Motor neuron (in vitro differentiated cells): ENCODE results near the gene FUCA1. TPM values are rescaled to one million over a fixed set of nuclear protein-coding genes. Genes with fewer than 3 reads are reported as not detected.
A peak's percentile ranks its signal among the peaks of the same experiment; 100 is the strongest.
"Not testable (repeated sequence)": the region's sequence is repeated elsewhere in the genome, so short reads cannot be mapped to it uniquely, and the experiment has no call there.

ENCODE experiments used
- ATAC-seq, 8 experiments: fragments of 200-7000 bp; cut with Tn5 transposase; replicated peaks in 6 of 8; 2 replicates each; pipeline ENCODE4 v1.8.0; 2021; ENCODE audit warnings: mild to moderate bottlenecking in 8 of 8, moderate library complexity in 8 of 8
- H3K27ac ChIP-seq, 2 donors: fragments of 250-450 bp; sonication (Bioruptor Pico); 2 replicates each; pipeline ENCODE4 v1.9.0; 2021; ENCODE audit warnings: antibody characterized with exemption in 2 of 2, mild to moderate bottlenecking in 2 of 2, moderate library complexity in 1 of 2
- H3K4me1 ChIP-seq, 2 donors: fragments of 250-450 bp; sonication (Bioruptor Pico); replicated peaks in 1 of 2; 2 replicates each; pipeline ENCODE4 v1.6.1; 2021; ENCODE audit warnings: antibody characterized with exemption in 2 of 2, mild to moderate bottlenecking in 2 of 2, moderate library complexity in 1 of 2
- H3K4me3 ChIP-seq, 5 donors: fragments of 250-450 bp; sonication (Bioruptor Pico); 2 replicates each; pipeline ENCODE4 v1.9.0; 2021; ENCODE audit warnings: antibody characterized with exemption in 5 of 5, mild to moderate bottlenecking in 5 of 5, moderate library complexity in 4 of 5
- WGBS, 10 experiments: fragments of 450-650 bp; shearing (Covaris generic); methylation state at CpG; one replicate each; pipeline ENCODE4 v1.0.0; 2022; 5-methylcytosine and 5-hydroxymethylcytosine counted together
- in situ Hi-C, 9 experiments: fragments of 400-800 bp; cut with MboI; loops; one replicate each; pipeline ENCODE4 v1.15.0; 2021; ENCODE audit warnings: low sequenced_read_pairs in 9 of 9, low pct_unique_long_range_greater_than_20kb in 2 of 9; ENCODE audit not compliant: unreplicated experiment in 9 of 9
- total RNA-seq, 8 experiments: library from RNA; unstranded; fragments of 300-600 nt; gene quantifications; 2 replicates each; pipeline versions ENCODE4 v1.2.3 to v1.2.4, GENCODE V29; 2022

FUCA1 gene
- total RNA-seq, 8 experiments from 2014 or later = 6.5 to 23.1 (median 18.9) TPM

DNA sequence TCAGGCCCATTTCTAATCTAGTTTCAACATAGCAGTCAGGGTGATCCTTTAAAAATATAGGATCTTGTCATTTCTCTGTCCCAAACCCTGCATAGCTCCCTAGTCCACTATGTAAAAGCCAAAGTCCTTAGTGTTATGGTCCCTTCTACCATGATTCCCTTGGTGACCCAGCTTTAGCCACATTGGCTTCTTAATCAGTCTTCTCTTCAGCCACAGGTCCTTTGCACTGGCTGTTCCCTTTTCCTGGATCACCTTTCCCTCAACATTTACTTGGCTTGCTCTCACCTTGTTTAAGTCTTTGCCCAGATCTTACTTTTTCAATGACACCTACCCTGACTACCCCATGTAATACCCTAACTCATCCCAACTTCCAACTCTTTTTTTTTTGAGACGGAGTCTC is 11.7 kb upstream of the FUCA1 start:
- 75 to 86% (median 80%) methylated on average over 1 of the region's 1 CpG; no CpG with 5 or more reads in 6 of the 10 experiments for WGBS, 10 experiments
- no peaks in the 10 kb centered on the region for H3K4me1 ChIP-seq
- H3K27ac ChIP-seq = no peak overlapping the region
- in situ Hi-C loops = no loop called here
- no peak overlapping the region for H3K4me3 ChIP-seq
- ATAC-seq = no peak

DNA sequence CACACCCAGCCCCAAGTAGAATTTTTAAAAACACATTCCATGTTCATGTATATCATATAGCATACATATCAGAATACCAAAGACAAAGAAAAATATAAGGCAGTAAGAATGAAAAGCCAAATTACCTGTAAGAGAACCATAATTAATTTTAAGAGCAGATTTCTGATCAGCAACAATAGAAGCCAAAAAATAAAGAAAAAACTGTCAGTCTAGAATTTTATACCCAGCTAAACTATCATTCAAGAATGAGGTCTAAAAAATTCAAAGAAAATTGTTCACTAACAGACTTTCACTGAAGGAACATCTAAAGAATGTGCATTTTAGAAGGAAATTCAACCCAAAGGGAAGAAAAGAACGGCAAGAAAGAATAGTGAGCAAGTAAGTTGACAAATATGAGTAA is 10.6 kb upstream of the FUCA1 start:
- Histone ChIP-seq H3K4me1 (no peaks in the 10 kb centered on the region), H3K4me3 (no peak overlapping the region), H3K27ac (no peak overlapping the region)
- no peak for ATAC-seq
- in situ Hi-C loops = no loop called here
- 0 to 82% (median 50%) methylated on average over 1 of the region's 1 CpG for WGBS, 10 experiments

DNA sequence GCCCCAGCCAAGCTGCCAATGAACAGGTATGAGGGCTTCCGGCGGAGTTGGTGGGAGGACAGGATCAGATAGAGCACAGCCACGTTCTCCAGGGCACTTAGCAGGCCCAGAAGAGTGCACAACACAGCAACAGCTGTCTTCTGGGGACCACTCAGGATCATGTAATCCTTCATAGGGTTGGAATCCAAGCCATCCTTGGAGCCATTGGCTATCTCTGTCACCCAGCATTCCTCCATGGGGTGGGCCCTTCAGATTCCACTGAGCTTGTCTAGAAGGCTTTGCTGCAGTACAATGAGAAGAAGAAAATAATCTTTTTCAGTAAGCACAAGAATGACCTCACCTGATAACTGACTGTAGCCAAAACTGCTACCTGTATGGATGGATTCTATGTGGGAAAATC is 7.3 kb upstream of the FUCA1 start:
- in situ Hi-C loops = no loop called here
- ATAC-seq = no peak
- Histone ChIP-seq H3K4me3 (no peak overlapping the region), H3K4me1 (no peaks in the 10 kb centered on the region), H3K27ac (no peak overlapping the region)
- 40 to 66% (median 63%) methylated on average over 3 of the region's 3 CpGs; no CpG with 5 or more reads in 7 of the 10 experiments for WGBS, 10 experiments

DNA sequence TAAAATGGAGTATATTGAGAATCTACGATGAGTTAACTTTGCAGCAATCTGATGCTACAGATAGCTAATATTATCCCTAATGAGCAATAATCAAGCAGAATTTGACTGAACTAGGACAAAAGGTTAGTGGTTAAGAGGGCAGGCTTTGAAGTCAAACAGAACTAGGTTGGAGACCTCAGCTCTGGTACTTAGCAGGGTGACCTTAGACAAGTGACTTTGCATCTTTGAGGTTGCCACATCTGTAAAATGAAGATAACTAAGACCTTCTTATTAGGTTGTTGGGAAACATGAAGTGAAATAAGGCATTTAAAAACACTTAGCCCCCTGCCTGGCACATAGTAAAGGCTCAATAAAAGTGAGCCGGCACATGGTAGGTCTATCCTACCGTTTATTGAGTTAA is 4.3 kb upstream of the FUCA1 start:
- Histone ChIP-seq H3K4me3 (no peak overlapping the region), H3K4me1 (peaks cover under 1 to 1% of the 10 kb centered on the region in 2 donors), H3K27ac (no peak overlapping the region)
- no peak for ATAC-seq
- in situ Hi-C loops = no loop called here
- 67 to 100% (median 82%) methylated on average over 1 to 3 of the region's 3 CpGs; no CpG with 5 or more reads in 1 of the 10 experiments for WGBS, 10 experiments

DNA sequence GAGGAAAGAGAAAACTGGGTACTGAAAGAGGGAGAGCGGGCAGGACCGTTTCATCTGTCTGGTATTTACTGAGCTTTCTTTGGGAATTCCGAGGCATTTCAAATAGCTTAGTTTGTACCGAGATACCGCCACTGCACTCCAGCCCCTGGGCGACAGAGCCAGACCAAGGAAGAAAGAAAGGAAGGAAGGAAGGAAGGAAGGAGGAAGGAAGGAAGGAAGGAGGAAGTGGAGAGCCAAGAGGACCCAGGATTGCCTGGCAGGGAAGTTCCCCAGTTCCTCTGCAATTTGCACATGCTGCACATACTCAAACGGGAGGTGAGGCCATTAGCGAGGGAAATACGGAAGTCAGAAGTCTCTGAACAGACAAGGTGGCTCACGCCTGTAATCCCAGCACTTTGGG is 961 bp upstream of the FUCA1 start:
- in situ Hi-C loops = no loop called here
- 7 to 100% (median 79%) methylated on average over 1 to 9 of the region's 10 CpGs; no CpG with 5 or more reads in 1 of the 10 experiments for WGBS, 10 experiments
- Histone ChIP-seq H3K27ac (no peak overlapping the region), H3K4me3 (no peak overlapping the region), H3K4me1 (peaks cover 4 to 6% of the 10 kb centered on the region in 2 donors)
- no peak for ATAC-seq

DNA sequence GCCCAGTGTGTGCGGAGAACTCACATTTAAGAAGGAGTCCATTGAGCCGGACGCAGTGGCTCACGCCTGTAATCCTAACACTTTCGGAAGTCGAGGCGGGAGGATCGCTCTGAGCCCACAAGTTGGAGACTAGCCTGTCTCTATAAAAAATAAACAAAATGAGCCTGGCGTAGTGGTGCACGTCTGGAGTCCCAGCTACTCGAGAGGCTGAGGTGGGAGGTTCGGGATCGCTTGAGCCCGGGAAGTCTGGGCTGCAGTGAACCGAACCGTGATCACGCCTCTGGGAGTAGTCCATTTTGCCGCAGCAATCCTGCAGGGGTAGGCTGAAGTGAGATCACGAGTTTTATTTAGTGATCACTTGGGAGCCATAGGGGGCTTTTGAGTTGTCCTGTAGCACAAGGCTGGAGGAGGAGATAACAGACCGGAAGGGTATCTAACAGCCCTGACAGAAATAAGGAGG is 497 bp upstream of the FUCA1 start:
- H3K4me1 ChIP-seq = peaks cover 4 to 6% of the 10 kb centered on the region in 2 donors
- no peak overlapping the region for H3K27ac ChIP-seq
- ATAC-seq = peak in 7 of 8 experiments; percentile 2 to 53 (median 18)
- peak overlapping the region; percentile 70 to 74 (median 73) for H3K4me3 ChIP-seq
- in situ Hi-C loops = no loop called here
- WGBS, 10 experiments = 0 to 80% (median 27%) methylated on average over 1 to 16 of the region's 20 CpGs

DNA sequence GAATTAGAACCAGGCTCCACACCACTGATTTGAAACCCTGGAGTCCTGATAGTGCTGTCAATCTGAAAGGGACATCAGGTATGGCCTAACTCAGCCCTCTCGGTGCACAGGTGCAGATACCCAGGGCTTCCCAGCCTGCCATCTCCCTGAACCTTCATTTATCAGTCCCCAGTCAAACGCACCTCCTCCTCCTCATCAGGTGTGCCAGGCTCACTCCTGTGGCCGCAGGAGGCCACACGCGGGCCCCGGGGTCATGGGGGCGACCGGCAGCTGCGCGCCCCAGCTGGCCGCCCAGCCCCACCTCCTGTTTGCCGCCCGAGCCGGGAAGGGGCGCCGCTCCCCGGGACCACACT is 572 bp downstream of the FUCA1 start:
- H3K4me3 ChIP-seq = peak overlapping the region; percentile 70 to 74 (median 73)
- 0% methylated on average over 1 to 2 of the region's 17 CpGs; no CpG with 5 or more reads in 7 of the 10 experiments for WGBS, 10 experiments
- in situ Hi-C loops = no loop called here
- H3K4me1 ChIP-seq = peaks cover 4 to 6% of the 10 kb centered on the region in 2 donors
- ATAC-seq = no peak
- H3K27ac ChIP-seq = no peak overlapping the region

DNA sequence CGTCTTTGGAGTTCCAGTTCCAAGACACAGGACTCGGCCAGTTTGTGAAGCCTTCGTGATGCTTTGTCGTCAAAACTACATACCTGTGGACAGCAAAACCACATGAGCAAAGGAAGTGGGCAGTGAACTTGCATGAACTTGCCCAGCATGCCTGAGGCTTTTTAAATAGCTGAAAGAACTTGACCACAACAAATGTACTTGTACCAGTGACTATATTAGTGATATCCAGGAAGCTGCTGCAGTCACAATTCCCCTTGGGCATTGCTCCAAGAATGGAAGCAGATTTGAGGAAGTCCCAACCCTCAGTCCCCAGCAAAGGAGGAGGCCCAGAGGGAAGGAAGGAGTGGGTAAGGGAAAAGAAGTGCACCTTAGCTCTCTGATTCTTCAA is 2.6 kb downstream of the FUCA1 start:
- no peak for ATAC-seq
- in situ Hi-C loops = no loop called here
- Histone ChIP-seq H3K4me1 (peaks cover 4 to 6% of the 10 kb centered on the region in 2 donors), H3K4me3 (no peak overlapping the region), H3K27ac (no peak overlapping the region)
- 60 to 100% (median 80%) methylated on average over 1 to 4 of the region's 4 CpGs; no CpG with 5 or more reads in 5 of the 10 experiments for WGBS, 10 experiments

DNA sequence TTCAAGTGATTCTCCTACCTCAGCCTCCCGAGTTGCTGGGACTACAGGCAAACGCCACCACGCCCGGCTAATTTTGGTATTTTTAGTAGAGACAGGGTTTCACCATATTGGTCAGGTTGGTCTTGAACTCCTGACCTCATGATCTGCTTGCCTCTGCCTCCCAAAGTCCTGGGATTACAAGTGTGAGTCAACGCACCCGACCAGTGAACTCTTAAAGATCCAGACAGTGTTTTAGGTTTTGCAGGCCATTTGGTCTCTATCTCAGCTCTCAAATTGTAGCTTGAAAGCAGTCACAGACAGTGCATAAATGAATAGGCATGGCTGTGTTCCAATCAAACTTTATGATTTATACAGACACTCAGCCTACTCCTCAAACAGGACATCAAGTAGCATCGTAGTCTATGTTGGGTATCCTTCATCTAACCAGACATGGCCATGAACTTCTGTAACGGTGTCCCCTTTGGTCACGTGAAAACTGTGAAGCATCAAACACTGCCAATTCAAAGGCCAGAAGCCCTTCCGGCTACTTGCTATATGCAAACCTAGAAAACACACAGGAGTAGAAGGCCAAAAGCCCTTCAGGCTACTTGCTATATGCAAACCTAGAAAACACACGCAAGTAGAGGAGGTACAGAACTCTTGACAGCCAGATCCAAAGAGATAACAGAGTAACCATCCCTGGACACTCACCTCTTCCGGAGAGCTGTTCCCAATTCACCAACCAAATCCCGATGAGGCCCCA is 3.1 kb downstream of the FUCA1 start:
- peaks cover 4 to 6% of the 10 kb centered on the region in 2 donors for H3K4me1 ChIP-seq
- in situ Hi-C loops = no loop called here
- no peak overlapping the region for H3K27ac ChIP-seq
- WGBS, 10 experiments = 69 to 100% (median 89%) methylated on average over 2 to 13 of the region's 13 CpGs; no CpG with 5 or more reads in 2 of the 10 experiments
- no peak overlapping the region for H3K4me3 ChIP-seq
- no peak for ATAC-seq

DNA sequence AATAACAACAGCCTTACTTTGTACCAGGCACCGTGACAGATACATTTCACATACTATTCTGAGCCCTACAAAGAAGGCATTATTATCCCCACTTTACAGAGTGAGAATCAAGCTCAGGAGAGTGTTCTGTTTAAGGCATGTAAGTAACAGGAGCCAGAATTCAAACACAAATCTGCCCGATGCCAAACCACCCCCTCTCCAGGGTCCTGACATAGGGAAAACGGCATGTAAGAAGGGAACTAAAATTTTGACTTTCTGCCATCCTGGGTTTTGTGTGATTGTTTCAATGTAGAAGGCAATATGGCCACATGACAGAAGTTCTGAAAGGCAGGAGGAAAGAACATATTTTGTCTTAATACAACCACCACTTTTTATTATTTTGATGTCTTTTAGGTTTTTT is 5.5 kb downstream of the FUCA1 start:
- Histone ChIP-seq H3K4me3 (no peak overlapping the region), H3K27ac (no peak overlapping the region), H3K4me1 (peaks cover 4 to 6% of the 10 kb centered on the region in 2 donors)
- 28 to 100% (median 61%) methylated on average over 1 to 3 of the region's 3 CpGs; no CpG with 5 or more reads in 1 of the 10 experiments for WGBS, 10 experiments
- no peak for ATAC-seq
- in situ Hi-C loops = no loop called here

DNA sequence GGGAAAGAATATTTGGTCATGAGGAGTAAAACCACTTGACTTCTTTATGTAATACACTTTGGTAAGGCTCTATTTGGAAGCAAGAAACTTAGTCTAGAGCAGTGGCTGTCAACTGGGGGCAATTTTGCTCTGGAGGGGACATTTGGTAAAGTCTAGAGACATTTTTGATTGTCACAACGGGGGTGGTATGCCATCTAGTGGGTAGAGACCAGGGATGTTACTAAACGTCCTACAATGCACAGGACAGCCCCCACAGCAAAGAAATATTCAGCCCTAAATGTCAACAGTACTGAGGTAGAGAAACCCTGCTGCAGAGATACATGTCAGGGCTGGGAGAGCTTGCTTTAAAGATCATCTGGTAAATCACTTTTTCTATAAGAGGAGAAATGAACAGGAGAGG is 13.5 kb downstream of the FUCA1 start:
- in situ Hi-C loops = no loop called here
- peak in 3 of 8 experiments; percentile 30 to 63 (median 48) for ATAC-seq
- WGBS, 10 experiments = 0 to 29% (median 5%) methylated on average over 1 to 2 of the region's 2 CpGs; no CpG with 5 or more reads in 3 of the 10 experiments
- no peak overlapping the region for H3K4me3 ChIP-seq
- H3K27ac ChIP-seq = no peak overlapping the region
- no peaks in the 10 kb centered on the region for H3K4me1 ChIP-seq

DNA sequence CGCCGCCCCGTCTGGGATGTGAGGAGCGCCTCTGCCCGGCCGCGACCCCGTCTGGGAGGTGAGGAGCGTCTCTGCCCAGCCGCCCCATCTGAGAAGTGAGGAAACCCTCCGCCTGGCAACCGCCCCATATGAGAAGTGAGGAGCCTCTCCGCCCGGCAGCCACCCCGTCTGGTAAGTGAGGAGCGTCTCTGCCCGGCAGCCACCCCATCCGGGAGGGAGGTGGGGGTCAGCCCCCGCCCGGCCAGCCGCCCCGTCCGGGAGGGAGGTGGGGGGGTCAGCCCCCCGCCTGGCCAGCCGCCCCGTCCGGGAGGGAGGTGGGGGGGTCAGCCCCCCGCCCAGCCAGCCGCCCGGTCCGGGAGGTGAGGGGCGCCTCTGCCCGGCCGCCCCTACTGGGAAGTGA is 15.0 kb downstream of the FUCA1 start:
- H3K27ac ChIP-seq, ATAC-seq, in situ Hi-C loops, H3K4me1 ChIP-seq, H3K4me3 ChIP-seq: not testable (repeated sequence)
- WGBS, 10 experiments = no CpG with 5 or more reads among the region's 34 CpGs

DNA sequence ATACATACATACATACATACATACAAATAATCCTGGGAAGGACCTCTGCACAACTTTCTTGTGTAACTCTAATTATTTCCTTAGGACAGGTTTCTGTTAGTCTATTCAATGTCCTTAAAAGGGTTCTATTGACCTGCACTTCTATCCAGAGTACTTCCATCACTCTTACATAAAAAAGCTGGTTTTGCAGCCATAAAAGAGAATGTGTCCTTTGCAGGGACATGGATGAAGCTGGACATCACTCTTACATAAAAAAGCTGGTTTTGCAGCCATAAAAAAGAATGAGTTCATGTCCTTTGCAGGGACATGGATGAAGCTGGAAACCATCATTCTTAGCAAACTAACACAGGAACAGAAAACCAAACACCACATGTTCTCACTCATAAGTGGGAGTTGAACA is 16.7 kb downstream of the FUCA1 start:
- H3K4me1 ChIP-seq, ATAC-seq, H3K27ac ChIP-seq, in situ Hi-C loops, H3K4me3 ChIP-seq: not testable (repeated sequence)
